Right forelimb (tissue), 1 donor: ENCODE data around the gene BACH2.
"Not testable (repeated sequence)": the region's sequence is repeated elsewhere in the genome, so short reads cannot be mapped to it uniquely, and the experiment has no call there.

ENCODE experiments used
- DNase-seq: peaks from one replicate; pipeline ENCODE4 v3.0.0-alpha.2; 2018

The BACH2 gene

DNA sequence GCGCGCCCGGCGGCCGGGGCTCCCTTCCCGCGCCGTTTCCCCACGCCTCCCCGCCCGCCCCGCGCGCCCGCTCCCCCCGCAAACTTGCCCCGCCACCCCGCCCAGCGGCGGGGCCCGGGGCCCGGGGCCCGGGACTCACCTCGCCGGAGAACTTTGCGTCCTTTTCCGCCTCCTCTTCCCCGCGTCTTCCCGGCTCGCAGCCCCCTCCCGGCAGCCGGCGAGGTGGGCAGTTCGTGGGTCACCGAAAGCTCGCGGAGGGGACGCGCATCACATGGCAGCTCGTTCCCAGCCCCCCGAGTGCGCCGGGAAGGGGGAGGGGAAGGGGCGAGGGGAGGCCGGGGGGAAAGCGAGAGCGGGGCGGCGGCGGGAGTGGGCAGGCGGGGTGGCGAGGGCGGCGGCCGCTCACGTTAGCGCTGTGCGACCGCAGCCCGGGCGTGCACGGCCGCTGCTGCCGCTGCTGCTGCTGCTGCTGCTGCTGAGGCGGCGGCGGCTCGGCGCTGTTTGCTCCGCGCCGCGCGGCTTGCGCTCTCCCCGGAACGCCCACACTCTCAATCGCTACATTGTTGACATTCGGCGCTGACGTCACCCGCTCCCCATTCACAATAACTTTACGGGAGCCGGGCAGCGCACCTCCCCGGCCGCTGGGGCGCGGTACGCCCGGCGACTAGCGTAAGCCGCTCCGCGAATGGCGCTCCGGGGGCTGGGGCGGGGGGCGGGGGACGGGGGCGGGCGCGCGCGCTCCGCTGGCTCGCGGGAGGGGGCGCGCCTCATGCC, at the start of gene BACH2:
TSS of gene BACH2 (minus strand) at position 503 of the 774 bp plus-strand sequence. CDS start 287,999 bp downstream, outside the sequence.
- peak; percentile 91 for DNase-seq

- DNase-seq, result no peak
Measured at GRCh38 chr6:90343576-90343975, 46.9 kb upstream of the BACH2 start.

- DNase-seq, result no peak
Measured at GRCh38 chr6:90338409-90338808, 41.8 kb upstream of the BACH2 start.

GRCh38 chr6:90336388-90336947, 39.8 kb upstream of the BACH2 start:
- no peak for DNase-seq

GRCh38 chr6:90333928-90334327, 37.3 kb upstream of the BACH2 start:
- no peak for DNase-seq

- DNase-seq, result not testable (repeated sequence)
Measured at GRCh38 chr6:90332978-90333543, 36.4 kb upstream of the BACH2 start.

DNA sequence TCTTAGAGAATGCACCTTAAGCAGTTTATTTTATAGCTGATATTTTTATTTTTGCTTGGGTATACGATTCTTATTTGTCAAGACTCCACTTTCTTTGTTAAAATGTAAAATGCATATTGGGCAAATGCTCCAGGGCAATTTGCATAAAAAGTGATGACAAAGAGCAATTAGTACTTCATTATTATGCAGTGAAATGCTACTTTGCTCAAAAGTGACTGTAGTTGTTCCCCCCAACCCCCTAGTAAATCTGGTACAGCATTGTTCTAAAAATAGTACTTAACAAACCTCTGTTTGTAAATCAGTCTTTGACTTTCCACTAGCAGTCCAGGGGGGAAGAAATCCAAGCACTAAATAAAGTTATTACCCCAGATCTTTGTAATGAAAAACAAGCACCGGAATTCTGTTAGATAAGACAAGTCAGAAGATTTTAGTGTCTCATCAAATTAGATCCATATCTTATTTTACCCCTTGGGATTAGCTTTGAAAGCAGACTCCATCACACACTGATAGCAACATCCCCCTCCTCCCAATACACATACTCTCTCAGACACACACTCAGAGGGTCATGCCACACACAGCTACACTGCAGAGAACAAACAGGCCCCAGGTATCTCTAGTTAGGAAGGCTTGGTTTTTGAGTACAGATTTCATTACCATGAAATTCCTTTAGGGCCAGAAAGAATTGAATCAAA, 32.9 kb upstream of the BACH2 start:
- DNase-seq, result no peak

DNA sequence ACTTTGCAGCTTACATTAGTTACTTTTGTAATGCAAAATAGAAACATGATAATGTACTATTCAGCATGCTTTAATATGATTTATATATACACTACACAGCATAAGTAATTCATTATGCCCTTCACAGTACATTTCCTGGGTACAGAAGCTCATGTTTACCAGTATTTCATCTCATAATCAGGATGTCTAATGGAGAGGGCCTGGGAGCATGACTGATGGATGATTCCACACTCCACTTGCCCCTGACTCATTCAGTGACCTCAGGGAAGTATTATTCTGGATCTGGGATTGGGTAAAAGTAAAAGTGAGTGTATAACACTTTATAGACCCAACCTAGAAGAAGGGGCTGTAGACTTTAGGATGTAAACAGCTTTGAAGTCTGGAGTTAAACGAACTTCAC, 31.4 kb upstream of the BACH2 start:
- DNase-seq, result no peak

DNA sequence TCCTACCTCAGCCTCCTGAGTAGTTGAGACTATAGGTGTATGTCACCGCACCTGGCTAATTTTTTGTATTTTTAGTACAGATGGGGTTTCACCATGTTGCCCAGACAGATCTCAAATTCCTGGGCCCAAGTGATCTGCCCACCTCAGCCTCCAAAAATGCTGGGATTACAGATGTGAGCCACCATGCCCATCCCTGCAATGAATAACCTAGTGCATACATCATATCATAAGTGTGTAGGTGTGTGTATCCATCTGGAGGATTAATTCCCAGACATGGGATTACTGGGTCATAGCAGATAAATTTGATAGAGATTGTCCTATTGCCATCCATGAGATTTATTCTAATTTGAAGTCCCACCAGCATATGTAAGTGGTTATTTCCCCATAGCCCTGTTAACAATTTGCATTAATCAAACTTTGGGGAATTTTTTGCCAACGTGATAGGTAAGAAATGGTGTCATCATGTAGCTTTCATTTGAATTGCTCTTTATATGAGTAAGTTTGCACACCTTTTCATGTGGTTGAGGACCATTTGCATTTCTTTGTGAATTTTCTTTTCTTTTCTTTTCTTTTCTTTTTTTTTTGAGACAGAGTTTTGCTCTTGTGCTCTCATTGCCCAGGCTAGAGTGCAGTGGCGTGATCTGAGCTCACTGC, 29.9 kb upstream of the BACH2 start:
- no peak for DNase-seq

DNA sequence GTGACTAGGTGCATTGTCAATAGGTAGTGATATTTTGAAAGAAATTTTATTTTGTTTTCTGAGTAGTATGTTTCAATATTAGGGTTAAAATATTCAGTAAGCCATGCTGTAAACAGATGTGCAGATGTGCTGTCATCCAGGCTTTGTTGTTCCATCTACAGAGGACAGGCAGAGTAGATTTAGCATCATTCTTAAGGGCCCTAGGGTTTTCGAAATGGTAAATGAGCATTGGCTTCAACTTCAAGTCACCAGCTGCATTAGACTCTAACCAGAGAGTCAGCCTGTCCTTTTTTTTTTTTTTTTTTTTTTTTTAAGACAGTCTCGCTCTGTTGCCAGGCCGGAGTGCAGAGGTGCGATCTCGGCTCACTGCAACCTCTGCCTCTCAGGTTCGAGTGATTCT, 27.1 kb upstream of the BACH2 start:
- DNase-seq, result no peak

DNA sequence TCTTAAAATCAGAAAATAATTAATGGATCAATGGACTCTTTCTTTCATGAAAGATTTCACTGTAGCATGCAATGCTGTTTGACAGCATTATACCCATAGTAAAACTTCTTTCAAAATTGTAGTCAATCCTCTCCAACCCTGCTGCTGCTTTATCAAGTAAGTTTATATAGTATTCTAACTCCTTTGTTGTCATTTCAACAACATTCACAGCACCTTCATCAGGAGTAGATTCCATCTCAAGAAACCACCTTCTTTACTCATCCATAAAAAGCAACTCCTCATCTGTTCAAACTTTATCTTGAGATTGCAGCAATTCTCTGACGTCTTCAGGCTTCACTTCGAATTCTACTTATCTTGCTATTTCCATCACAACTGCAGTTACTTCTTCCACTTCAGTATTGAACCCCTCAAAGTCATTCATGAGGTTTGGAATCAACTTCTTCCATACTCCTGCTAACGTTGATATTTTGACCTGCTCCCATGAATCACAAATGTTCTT, 26.4 kb upstream of the BACH2 start:
- DNase-seq, result no peak

GRCh38 chr6:90319979-90320685, 23.5 kb upstream of the BACH2 start:
- no peak for DNase-seq

DNA sequence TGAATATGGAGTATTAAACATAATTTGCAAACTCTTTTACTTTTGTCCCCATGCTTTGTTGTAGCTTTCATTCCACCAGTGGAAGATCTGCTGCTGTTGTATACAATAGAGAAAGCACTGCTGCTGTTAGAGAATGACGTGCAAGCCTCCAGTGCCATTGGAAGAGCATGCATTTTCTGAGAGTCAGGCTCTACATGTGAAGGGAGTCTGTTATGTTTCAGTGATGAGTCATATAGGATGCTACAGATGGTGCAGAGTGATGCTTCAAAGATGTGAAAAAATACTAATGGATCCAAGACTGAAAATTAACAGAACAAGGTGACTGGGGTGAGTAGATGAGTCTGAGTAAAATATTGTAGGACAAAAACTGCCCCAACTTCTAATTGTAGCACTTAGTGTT, 22.4 kb upstream of the BACH2 start:
- DNase-seq, result no peak

- DNase-seq, result no peak
Measured at GRCh38 chr6:90315986-90316385, 19.3 kb upstream of the BACH2 start.

DNA sequence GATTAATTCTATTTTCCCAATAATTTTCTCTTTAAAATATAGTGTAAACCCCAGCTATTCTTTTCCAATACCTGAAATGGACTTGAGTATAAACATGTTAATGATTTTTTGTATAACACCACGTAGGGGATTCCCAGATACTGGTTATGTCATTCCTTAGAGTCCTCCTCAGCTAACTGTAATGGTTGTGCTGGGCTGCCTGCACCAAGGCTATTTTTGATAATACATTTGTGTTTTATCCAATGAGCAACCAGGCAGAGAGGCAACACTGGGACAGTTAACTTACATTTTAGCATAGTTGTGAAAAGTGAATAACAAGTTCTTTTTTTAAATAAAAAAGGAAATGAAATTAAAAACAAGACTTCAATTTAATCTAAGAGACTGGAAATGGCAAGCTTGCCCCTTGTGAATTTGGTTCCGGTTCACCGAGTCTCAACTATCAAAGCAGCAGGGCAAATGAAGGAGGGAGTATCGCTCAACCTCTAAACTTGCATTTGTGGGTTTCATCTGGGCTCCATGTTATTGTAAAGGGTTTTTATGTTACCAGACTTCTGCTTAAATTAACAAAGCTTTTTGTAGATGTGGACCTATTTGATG, 18.8 kb upstream of the BACH2 start:
- DNase-seq, result no peak

DNA sequence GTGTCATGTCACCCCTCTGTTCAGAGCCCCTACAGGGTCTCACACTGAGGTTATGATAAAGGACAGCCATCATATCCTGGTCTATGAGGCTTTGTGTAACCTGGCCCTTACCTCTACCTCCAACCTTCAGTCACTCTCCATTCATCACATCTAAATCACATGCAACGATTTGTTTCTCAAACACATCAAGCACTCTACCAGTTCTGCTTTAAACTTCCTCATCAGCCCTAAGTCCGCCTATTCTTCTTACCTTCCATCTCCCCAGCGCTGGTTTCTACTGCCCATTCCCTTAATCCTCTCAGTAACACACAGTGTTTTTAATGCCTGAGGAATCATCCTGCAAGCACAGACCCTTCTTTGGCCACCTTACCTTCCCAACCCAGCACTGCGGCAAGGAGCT, 17.9 kb upstream of the BACH2 start:
- DNase-seq, result no peak

DNA sequence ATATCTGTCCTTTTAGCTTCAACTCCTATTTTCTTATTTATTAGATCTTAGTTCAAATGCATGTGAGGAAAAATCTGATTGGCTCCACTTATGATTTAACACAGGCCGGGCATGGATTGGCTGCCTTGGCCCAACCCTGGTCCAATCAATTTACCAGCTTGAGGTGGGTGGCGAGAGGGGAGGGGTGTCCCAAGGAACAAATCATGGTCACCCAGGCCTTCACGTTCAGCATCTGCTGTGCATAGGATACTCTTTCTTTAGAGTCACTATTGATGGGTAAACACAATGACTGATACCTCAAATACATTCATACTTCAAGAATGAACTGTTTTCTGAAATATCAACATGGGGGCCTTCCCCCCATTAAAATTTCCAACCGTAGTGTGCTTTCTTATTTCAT, 14.9 kb upstream of the BACH2 start:
- no peak for DNase-seq

DNA sequence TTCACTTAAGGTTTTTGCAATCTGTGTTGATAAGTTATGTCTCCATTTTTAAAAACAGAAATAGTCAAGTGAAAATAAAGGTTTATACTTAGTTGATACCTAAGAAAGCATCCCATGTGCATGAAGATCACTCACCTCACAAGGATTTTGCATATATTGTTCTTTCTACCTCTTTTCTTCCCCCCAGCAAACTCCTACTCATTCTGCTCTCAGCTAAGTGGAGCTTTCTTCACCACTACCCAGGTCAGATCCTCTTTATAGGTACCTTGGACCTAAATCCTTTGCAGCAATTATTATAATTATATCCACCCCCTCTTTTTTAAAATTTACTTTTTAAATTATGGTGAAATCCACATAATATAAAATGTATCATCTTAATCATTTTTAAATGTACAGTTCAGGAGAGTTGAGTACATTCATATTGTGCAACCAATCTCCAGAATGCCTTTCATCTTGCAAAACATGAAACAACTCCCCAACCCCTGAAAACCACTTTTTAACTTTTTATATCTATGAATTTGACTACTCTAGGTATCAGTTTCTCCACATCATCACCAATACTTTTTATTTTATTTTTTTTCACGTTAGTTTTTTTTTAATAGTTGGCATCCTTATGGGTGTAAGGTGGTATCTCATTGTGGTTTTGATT, 9.3 kb upstream of the BACH2 start:
- no peak for DNase-seq

DNA sequence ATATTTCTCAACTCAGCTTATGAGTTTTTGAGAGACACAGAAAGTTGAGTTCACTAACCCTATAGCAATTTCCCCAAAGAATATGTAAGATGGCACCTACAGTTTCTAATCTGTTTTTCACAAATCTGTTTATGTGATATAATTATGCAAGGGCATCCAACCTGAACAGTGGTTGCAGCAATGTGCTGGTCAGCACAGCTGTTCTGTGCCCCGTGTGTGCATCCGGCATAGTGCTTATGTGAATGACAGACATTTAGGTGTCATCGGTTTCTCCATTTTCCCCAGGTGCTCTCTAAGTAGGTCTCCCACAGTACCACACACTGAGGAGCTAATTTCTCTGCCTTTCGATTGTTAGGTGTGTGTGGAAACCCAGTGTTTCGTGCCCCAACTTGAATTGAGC, 7.7 kb upstream of the BACH2 start:
- DNase-seq, result no peak

- no peak for DNase-seq
Measured at GRCh38 chr6:90303039-90303438, 6.4 kb upstream of the BACH2 start.

- DNase-seq, result no peak
Measured at GRCh38 chr6:90302320-90302719, 5.7 kb upstream of the BACH2 start.
